Stimulated activated CD4-positive, alpha-beta T cell treated with anti-CD3 and anti-CD28 coated beads, Interleukin-2, amount 100 ng/mL, for 48 hours (primary cell): ENCODE measurements around the gene MRC2.
A peak's percentile ranks its signal among the peaks of the same experiment; 100 is the strongest.

Experiments used
- DNase-seq, 2 donors: peaks; one replicate each; pipeline ENCODE4 v3.0.0-alpha.2; 2020

MRC2 gene

GRCh38 chr17:62705156-62705777, 77.8 kb downstream of the MRC2 start:
- DNase-seq = no peak

- no peak for DNase-seq
Observed at GRCh38 chr17:62705778-62706597, 78.5 kb downstream of the MRC2 start.

GRCh38 chr17:62706598-62707424, 79.3 kb downstream of the MRC2 start:
- DNase-seq = no peak

- no peak for DNase-seq
Observed at GRCh38 chr17:62707425-62707739, 79.9 kb downstream of the MRC2 start.

GRCh38 chr17:62708587-62708986, 81.1 kb downstream of the MRC2 start:
- no peak for DNase-seq

- DNase-seq = no peak
Observed at GRCh38 chr17:62712171-62712581, 84.7 kb downstream of the MRC2 start.

- no peak for DNase-seq
Observed at GRCh38 chr17:62713086-62713881, 85.8 kb downstream of the MRC2 start.

- DNase-seq = no peak
Observed at GRCh38 chr17:62714016-62714777, 86.7 kb downstream of the MRC2 start.

- no peak for DNase-seq
Observed at GRCh38 chr17:62715882-62716390, 88.5 kb downstream of the MRC2 start.

- DNase-seq = no peak
Observed at GRCh38 chr17:62716834-62717588, 89.5 kb downstream of the MRC2 start.

GRCh38 chr17:62717589-62717855, 90.1 kb downstream of the MRC2 start:
- no peak for DNase-seq

- DNase-seq = no peak
Observed at GRCh38 chr17:62717889-62718288, 90.4 kb downstream of the MRC2 start.

- DNase-seq = no peak
Observed at GRCh38 chr17:62718429-62718828, 91.0 kb downstream of the MRC2 start.

GRCh38 chr17:62719586-62719985, 92.1 kb downstream of the MRC2 start:
- DNase-seq = no peak

GRCh38 chr17:62720126-62720850, 92.8 kb downstream of the MRC2 start:
- DNase-seq = no peak

GRCh38 chr17:62722625-62723024, 95.2 kb downstream of the MRC2 start:
- no peak for DNase-seq

GRCh38 chr17:62723842-62724241, 96.4 kb downstream of the MRC2 start:
- no peak for DNase-seq

GRCh38 chr17:62724398-62725146, 97.1 kb downstream of the MRC2 start:
- peak; percentile 62 to 69 for DNase-seq

GRCh38 chr17:62725791-62726249, 98.3 kb downstream of the MRC2 start:
- DNase-seq = no peak
